ENCODE measurements around the gene NMRAL1. TPM values are rescaled to one million over a fixed set of nuclear protein-coding genes. Genes with fewer than 3 reads are reported as not detected.

Gene NMRAL1
- total RNA-seq, 1 donor from 2014 or later = 26.0 TPM

GRCh38 chr16:4508806-4509205 is 34.4 kb upstream of the NMRAL1 start:
- ATAC-seq (no peak), DNase-seq (ENCODE audit: missing footprints) (no peak)
- intact Hi-C loops (cut with DNase I) = no loop called here

- no peak for DNase-seq (ENCODE audit: missing footprints)
- intact Hi-C loops (cut with DNase I) = loop anchor here (2.0 kb wide), 1 partner anchor 41 kb away; no protein-coding TSS in a partner anchor
- ATAC-seq = no peak
Measured at GRCh38 chr16:4507588-4508345, 33.3 kb upstream of the NMRAL1 start.

- ATAC-seq (peak; percentile 69), DNase-seq (ENCODE audit: missing footprints) (no peak)
- intact Hi-C loops (cut with DNase I) = loop anchor here (2.0 kb wide), 1 partner anchor 42 kb away; no protein-coding TSS in a partner anchor
Measured at GRCh38 chr16:4506450-4506849, 32.0 kb upstream of the NMRAL1 start.

GRCh38 chr16:4505356-4506147 is 31.1 kb upstream of the NMRAL1 start:
- ATAC-seq (no peak), DNase-seq (ENCODE audit: missing footprints) (peak; percentile 79)
- intact Hi-C loops (cut with DNase I) = loop anchor here (2.0 kb wide), 1 partner anchor 43 kb away; no protein-coding TSS in a partner anchor

- peak; percentile 60 for ATAC-seq
- DNase-seq (ENCODE audit: missing footprints) = no peak
- intact Hi-C loops (cut with DNase I) = no loop called here
Measured at GRCh38 chr16:4501071-4501478, 26.6 kb upstream of the NMRAL1 start.

GRCh38 chr16:4500272-4500671 is 25.8 kb upstream of the NMRAL1 start:
- ATAC-seq = peak; percentile 83
- intact Hi-C loops (cut with DNase I) = no loop called here
- no peak for DNase-seq (ENCODE audit: missing footprints)

GRCh38 chr16:4499196-4499555 is 24.8 kb upstream of the NMRAL1 start:
- intact Hi-C loops (cut with DNase I) = no loop called here
- DNase-seq (ENCODE audit: missing footprints) = no peak
- ATAC-seq = no peak

- intact Hi-C loops (cut with DNase I) = no loop called here
- no peak for DNase-seq (ENCODE audit: missing footprints)
Measured at GRCh38 chr16:4498546-4499195, 24.2 kb upstream of the NMRAL1 start.

GRCh38 chr16:4496305-4496704 is 21.9 kb upstream of the NMRAL1 start:
- ATAC-seq (no peak), DNase-seq (ENCODE audit: missing footprints) (no peak)
- intact Hi-C loops (cut with DNase I) = no loop called here

More at GRCh38 chr16:4498546-4499195, 24.2 kb upstream of the NMRAL1 start:
- no peak for ATAC-seq

GRCh38 chr16:4495766-4496165 is 21.3 kb upstream of the NMRAL1 start:
- no peak for DNase-seq (ENCODE audit: missing footprints)
- no peak for ATAC-seq
- intact Hi-C loops (cut with DNase I) = no loop called here

- ATAC-seq = no peak
- intact Hi-C loops (cut with DNase I) = no loop called here
- no peak for DNase-seq (ENCODE audit: missing footprints)
Measured at GRCh38 chr16:4494746-4495490, 20.5 kb upstream of the NMRAL1 start.

- intact Hi-C loops (cut with DNase I) = no loop called here
- DNase-seq (ENCODE audit: missing footprints) (no peak), ATAC-seq (no peak)
Measured at GRCh38 chr16:4491898-4492297, 17.5 kb upstream of the NMRAL1 start.

GRCh38 chr16:4489030-4489429 is 14.6 kb upstream of the NMRAL1 start:
- DNase-seq (ENCODE audit: missing footprints) (no peak), ATAC-seq (no peak)
- intact Hi-C loops (cut with DNase I) = no loop called here

- ATAC-seq (no peak), DNase-seq (ENCODE audit: missing footprints) (no peak)
- intact Hi-C loops (cut with DNase I) = no loop called here
Measured at GRCh38 chr16:4488499-4488967, 14.1 kb upstream of the NMRAL1 start.

- intact Hi-C loops (cut with DNase I) = no loop called here
- no peak for DNase-seq (ENCODE audit: missing footprints)
- ATAC-seq = no peak
Measured at GRCh38 chr16:4487955-4488498, 13.6 kb upstream of the NMRAL1 start.

- intact Hi-C loops (cut with DNase I) = no loop called here
- DNase-seq (ENCODE audit: missing footprints) = no peak
- peak; percentile 95 for ATAC-seq
Measured at GRCh38 chr16:4486126-4486893, 11.9 kb upstream of the NMRAL1 start.

GRCh38 chr16:4481963-4482362 is 7.5 kb upstream of the NMRAL1 start:
- intact Hi-C loops (cut with DNase I) = no loop called here
- no peak for DNase-seq (ENCODE audit: missing footprints)
- ATAC-seq = no peak

- intact Hi-C loops (cut with DNase I) = no loop called here
- DNase-seq (ENCODE audit: missing footprints) (no peak), ATAC-seq (no peak)
Measured at GRCh38 chr16:4481526-4481925, 7.1 kb upstream of the NMRAL1 start.

Data from Right ventricle myocardium inferior (tissue), 1 donor.